WTC11 (cell line): ENCODE data around the gene MDN1. TPM values are rescaled to one million over a fixed set of nuclear protein-coding genes. Genes with fewer than 3 reads are reported as not detected.
A peak's percentile ranks its signal among the peaks of the same experiment; 100 is the strongest.

Source experiments
- ATAC-seq: fragments of 200-7000 bp; cut with Tn5 transposase; 2 replicates; pipeline ENCODE4 v1.10.0; 2021; ENCODE audit warnings: mild to moderate bottlenecking, moderate library complexity
- CTCF ChIA-PET: fragments of 300-600 bp; sonication (Branson Sonifier 250); formaldehyde crosslinking; loops from one replicate; lab custom pipeline; 2021; ENCODE audit warnings: antibody characterized with exemption; lab: Charles Lee
- POLR2A ChIA-PET: fragments of 350-600 bp; sonication (Branson Sonifier 250); formaldehyde crosslinking; loops from one replicate; lab custom pipeline; 2021; ENCODE audit warnings: antibody characterized with exemption; lab: Charles Lee
- DNase-seq: peaks from one replicate; pipeline ENCODE4 v3.0.0; 2021; ENCODE audit warnings: low spot score
- H3K27ac Mint-ChIP-seq: 2 replicates; pipeline ENCODE4 v1.8.0; 2021; ENCODE audit warnings: mixed read lengths
- H3K27me3 Mint-ChIP-seq: 2 replicates; pipeline ENCODE4 v1.8.0; 2021; ENCODE audit warnings: low read depth, mild to moderate bottlenecking, moderate library complexity, mixed read lengths
- H3K36me3 Mint-ChIP-seq: 2 replicates; pipeline ENCODE4 v1.8.0; 2021; ENCODE audit warnings: mixed read lengths
- H3K4me1 Mint-ChIP-seq: 2 replicates; pipeline ENCODE4 v1.8.0; 2022; ENCODE audit warnings: mixed read lengths
- H3K4me3 Mint-ChIP-seq: 2 replicates; pipeline ENCODE4 v1.8.0; 2021; ENCODE audit warnings: mild to moderate bottlenecking, moderate library complexity, mixed read lengths
- H3K9me3 Mint-ChIP-seq: 2 replicates; pipeline ENCODE4 v1.8.0; 2021; ENCODE audit warnings: mixed read lengths
- AR ChIP-seq: fragments of 250-450 bp; sonication (Bioruptor Pico); IDR thresholded peaks from 2 replicates; pipeline ENCODE4 v1.9.0; 2021; ENCODE audit warnings: mild to moderate bottlenecking
- CDX4 ChIP-seq: fragments of 250-450 bp; sonication (Bioruptor Pico); IDR thresholded peaks from 2 replicates; pipeline ENCODE4 v1.9.0; 2021; ENCODE audit warnings: moderate library complexity, mild to moderate bottlenecking, inconsistent platforms, borderline replicate concordance
- CREM ChIP-seq: sonication (generic); formaldehyde crosslinking; IDR thresholded peaks from 2 replicates; pipeline ENCODE4 v1.8.1; 2022; ENCODE audit warnings: mild to moderate bottlenecking, missing genetic modification reagents, moderate library complexity
- ELF4 ChIP-seq: sonication (generic); formaldehyde crosslinking; IDR thresholded peaks from 2 replicates; pipeline ENCODE4 v1.8.1; 2022; ENCODE audit warnings: low read depth, mild to moderate bottlenecking, moderate library complexity, missing genetic modification reagents
- MYBL2 ChIP-seq: sonication (generic); formaldehyde crosslinking; IDR thresholded peaks from 2 replicates; pipeline ENCODE4 v1.8.1; 2023; ENCODE audit warnings: mild to moderate bottlenecking, moderate library complexity, missing genetic modification reagents
- NFE2L1 ChIP-seq: sonication (generic); formaldehyde crosslinking; IDR thresholded peaks from 2 replicates; pipeline ENCODE4 v1.8.1; 2023; ENCODE audit warnings: missing genetic modification reagents
- NFYB ChIP-seq: sonication (generic); formaldehyde crosslinking; conservative IDR thresholded peaks from 2 replicates; pipeline ENCODE4 v1.8.0; 2022; ENCODE audit warnings: low read depth, missing genetic modification reagents
- RORB ChIP-seq: fragments of 250-450 bp; sonication (Bioruptor Pico); IDR thresholded peaks from 2 replicates; pipeline ENCODE4 v1.9.0; 2021; ENCODE audit warnings: mild to moderate bottlenecking
- TEAD1 ChIP-seq: sonication (generic); formaldehyde crosslinking; IDR thresholded peaks from 2 replicates; pipeline ENCODE4 v1.8.0; 2022; ENCODE audit warnings: mild to moderate bottlenecking, missing genetic modification reagents
- ZNF138 ChIP-seq: sonication (generic); formaldehyde crosslinking; conservative IDR thresholded peaks from 2 replicates; pipeline ENCODE4 v1.8.1; 2022; ENCODE audit warnings: mild to moderate bottlenecking, moderate library complexity, missing genetic modification reagents
- ZNF423 ChIP-seq: fragments of 250-450 bp; sonication (Bioruptor Pico); IDR thresholded peaks from 2 replicates; pipeline ENCODE4 v2.1.2; 2022; ENCODE audit warnings: mild to moderate bottlenecking, moderate library complexity
- ZNF512 ChIP-seq: sonication (generic); formaldehyde crosslinking; IDR thresholded peaks from 2 replicates; pipeline ENCODE4 v1.8.1; 2022; ENCODE audit warnings: missing genetic modification reagents, borderline replicate concordance
- ZNF671 ChIP-seq: fragments of 250-450 bp; sonication (Bioruptor Pico); IDR thresholded peaks from 2 replicates; pipeline ENCODE4 v1.8.0; 2021; ENCODE audit warnings: mild to moderate bottlenecking
- total RNA-seq: library from RNA; stranded (reverse); gene quantifications from 3 replicates; pipeline ENCODE4 v1.2.3, GENCODE V29; 2021
- TF ChIP-seq, protein P1 (sequence below): fragments of 250-450 bp; sonication (Bioruptor Pico); IDR thresholded peaks from 2 replicates; pipeline ENCODE4 v1.9.0; 2021; ENCODE audit warnings: mild to moderate bottlenecking, borderline replicate concordance
- TF ChIP-seq, protein P2 (sequence below): sonication (generic); formaldehyde crosslinking; conservative IDR thresholded peaks from 2 replicates; pipeline ENCODE4 v1.8.1; 2023; ENCODE audit warnings: mild to moderate bottlenecking, low read depth, missing genetic modification reagents, moderate library complexity
- TF ChIP-seq, protein P3 (sequence below): sonication (generic); formaldehyde crosslinking; IDR thresholded peaks from 2 replicates; pipeline ENCODE4 v1.8.1; 2022; ENCODE audit warnings: low read depth, missing genetic modification reagents, borderline replicate concordance
- TF ChIP-seq, protein P4 (sequence below): sonication (generic); formaldehyde crosslinking; IDR thresholded peaks from 2 replicates; pipeline ENCODE4 v1.8.1; 2023; ENCODE audit warnings: mild to moderate bottlenecking, missing genetic modification reagents, moderate library complexity
- TF ChIP-seq, protein P5 (sequence below): sonication (generic); formaldehyde crosslinking; IDR thresholded peaks from 2 replicates; pipeline ENCODE4 v1.8.0; 2022; ENCODE audit warnings: mild to moderate bottlenecking, missing genetic modification reagents

Gene MDN1
- total RNA-seq, 1 experiment from 2014 or later, result 195 TPM

DNA sequence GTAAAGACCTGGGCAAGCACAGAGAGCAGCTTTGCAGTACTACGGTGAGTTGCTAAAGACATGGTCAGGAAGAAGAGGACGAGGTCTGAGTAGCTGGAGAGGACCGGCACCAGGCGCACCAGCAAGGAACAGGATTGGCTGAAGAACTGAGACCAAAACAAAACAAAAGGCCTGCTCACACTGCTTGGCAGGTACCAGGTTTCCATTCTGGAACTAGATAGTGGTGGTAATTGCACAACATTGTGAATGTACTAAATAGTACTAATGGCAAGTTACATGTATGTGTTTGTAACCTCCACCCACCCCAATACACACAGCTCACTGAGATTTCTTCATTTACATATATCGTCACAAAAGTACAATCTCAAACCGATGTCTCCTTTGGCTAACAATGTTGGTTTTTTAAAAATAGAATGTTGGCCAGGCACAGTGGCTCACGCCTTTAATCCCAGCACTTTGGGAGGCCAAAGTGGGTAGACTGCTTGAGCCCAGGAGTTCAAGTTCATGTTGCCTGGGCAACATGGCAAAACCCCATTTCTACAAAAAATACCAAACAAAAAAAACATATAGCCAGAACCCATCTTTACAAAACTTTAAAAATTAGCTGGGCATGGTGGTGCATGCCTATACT is 148.5 kb downstream of the MDN1 start (continued):
- TF ChIP-seq, protein P1, sequence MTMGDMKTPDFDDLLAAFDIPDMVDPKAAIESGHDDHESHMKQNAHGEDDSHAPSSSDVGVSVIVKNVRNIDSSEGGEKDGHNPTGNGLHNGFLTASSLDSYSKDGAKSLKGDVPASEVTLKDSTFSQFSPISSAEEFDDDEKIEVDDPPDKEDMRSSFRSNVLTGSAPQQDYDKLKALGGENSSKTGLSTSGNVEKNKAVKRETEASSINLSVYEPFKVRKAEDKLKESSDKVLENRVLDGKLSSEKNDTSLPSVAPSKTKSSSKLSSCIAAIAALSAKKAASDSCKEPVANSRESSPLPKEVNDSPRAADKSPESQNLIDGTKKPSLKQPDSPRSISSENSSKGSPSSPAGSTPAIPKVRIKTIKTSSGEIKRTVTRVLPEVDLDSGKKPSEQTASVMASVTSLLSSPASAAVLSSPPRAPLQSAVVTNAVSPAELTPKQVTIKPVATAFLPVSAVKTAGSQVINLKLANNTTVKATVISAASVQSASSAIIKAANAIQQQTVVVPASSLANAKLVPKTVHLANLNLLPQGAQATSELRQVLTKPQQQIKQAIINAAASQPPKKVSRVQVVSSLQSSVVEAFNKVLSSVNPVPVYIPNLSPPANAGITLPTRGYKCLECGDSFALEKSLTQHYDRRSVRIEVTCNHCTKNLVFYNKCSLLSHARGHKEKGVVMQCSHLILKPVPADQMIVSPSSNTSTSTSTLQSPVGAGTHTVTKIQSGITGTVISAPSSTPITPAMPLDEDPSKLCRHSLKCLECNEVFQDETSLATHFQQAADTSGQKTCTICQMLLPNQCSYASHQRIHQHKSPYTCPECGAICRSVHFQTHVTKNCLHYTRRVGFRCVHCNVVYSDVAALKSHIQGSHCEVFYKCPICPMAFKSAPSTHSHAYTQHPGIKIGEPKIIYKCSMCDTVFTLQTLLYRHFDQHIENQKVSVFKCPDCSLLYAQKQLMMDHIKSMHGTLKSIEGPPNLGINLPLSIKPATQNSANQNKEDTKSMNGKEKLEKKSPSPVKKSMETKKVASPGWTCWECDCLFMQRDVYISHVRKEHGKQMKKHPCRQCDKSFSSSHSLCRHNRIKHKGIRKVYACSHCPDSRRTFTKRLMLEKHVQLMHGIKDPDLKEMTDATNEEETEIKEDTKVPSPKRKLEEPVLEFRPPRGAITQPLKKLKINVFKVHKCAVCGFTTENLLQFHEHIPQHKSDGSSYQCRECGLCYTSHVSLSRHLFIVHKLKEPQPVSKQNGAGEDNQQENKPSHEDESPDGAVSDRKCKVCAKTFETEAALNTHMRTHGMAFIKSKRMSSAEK (CRISPR knock-in tag), result no peak

DNA sequence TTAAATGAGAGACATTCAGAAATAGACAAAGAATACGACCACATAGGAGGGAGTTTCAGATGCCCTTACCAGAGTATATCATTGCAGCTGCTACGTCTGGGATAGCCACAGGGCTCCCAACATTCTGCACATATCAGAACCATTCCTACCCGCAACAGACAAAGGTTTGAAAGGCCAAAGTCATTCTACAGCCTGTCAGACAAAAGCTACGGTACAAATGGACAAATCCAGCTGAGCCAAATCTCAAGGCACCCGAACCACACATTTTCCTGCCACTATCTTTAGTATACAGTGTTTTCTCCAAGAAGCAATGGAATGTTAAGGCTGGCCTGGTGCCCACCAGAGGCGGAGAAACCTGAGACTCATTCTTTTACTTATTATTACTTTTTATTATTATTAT is 150.6 kb downstream of the MDN1 start:
- ChIA-PET POLR2A (no interaction called here), CTCF (interaction anchor here (1.1 kb wide), 1 partner anchor 9 kb away, joined by 3 read pairs; no protein-coding TSS in a partner anchor)
- DNase-seq (no peak), ATAC-seq (peak; percentile 18; the same call in 1 of the 2 replicates)
- Mint-ChIP-seq H3K36me3 (peaks cover 73% of the 10 kb centered on the region), H3K4me1 (peaks cover 47% of the 10 kb centered on the region), H3K27me3 (no peaks in the 10 kb centered on the region), H3K9me3 (no peaks in the 10 kb centered on the region), H3K27ac (peak overlapping the region; percentile 89), H3K4me3 (no peak overlapping the region)
- TF ChIP-seq ZNF423 (CRISPR knock-in tag), result no peak
- TF ChIP-seq MYBL2 (CRISPR knock-in tag), result no peak
- TF ChIP-seq, protein P2, sequence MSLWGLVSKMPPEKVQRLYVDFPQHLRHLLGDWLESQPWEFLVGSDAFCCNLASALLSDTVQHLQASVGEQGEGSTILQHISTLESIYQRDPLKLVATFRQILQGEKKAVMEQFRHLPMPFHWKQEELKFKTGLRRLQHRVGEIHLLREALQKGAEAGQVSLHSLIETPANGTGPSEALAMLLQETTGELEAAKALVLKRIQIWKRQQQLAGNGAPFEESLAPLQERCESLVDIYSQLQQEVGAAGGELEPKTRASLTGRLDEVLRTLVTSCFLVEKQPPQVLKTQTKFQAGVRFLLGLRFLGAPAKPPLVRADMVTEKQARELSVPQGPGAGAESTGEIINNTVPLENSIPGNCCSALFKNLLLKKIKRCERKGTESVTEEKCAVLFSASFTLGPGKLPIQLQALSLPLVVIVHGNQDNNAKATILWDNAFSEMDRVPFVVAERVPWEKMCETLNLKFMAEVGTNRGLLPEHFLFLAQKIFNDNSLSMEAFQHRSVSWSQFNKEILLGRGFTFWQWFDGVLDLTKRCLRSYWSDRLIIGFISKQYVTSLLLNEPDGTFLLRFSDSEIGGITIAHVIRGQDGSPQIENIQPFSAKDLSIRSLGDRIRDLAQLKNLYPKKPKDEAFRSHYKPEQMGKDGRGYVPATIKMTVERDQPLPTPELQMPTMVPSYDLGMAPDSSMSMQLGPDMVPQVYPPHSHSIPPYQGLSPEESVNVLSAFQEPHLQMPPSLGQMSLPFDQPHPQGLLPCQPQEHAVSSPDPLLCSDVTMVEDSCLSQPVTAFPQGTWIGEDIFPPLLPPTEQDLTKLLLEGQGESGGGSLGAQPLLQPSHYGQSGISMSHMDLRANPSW (CRISPR knock-in tag), result no peak
- no peak for TF ChIP-seq ZNF671 (CRISPR knock-in tag)
- TF ChIP-seq, protein P3, sequence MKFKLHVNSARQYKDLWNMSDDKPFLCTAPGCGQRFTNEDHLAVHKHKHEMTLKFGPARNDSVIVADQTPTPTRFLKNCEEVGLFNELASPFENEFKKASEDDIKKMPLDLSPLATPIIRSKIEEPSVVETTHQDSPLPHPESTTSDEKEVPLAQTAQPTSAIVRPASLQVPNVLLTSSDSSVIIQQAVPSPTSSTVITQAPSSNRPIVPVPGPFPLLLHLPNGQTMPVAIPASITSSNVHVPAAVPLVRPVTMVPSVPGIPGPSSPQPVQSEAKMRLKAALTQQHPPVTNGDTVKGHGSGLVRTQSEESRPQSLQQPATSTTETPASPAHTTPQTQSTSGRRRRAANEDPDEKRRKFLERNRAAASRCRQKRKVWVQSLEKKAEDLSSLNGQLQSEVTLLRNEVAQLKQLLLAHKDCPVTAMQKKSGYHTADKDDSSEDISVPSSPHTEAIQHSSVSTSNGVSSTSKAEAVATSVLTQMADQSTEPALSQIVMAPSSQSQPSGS (CRISPR knock-in tag), result no peak
- TF ChIP-seq, protein P4, sequence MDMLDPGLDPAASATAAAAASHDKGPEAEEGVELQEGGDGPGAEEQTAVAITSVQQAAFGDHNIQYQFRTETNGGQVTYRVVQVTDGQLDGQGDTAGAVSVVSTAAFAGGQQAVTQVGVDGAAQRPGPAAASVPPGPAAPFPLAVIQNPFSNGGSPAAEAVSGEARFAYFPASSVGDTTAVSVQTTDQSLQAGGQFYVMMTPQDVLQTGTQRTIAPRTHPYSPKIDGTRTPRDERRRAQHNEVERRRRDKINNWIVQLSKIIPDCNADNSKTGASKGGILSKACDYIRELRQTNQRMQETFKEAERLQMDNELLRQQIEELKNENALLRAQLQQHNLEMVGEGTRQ (CRISPR knock-in tag), result no peak
- TF ChIP-seq, protein P5, sequence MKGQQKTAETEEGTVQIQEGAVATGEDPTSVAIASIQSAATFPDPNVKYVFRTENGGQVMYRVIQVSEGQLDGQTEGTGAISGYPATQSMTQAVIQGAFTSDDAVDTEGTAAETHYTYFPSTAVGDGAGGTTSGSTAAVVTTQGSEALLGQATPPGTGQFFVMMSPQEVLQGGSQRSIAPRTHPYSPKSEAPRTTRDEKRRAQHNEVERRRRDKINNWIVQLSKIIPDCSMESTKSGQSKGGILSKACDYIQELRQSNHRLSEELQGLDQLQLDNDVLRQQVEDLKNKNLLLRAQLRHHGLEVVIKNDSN (CRISPR knock-in tag), result no peak
- no peak for TF ChIP-seq ZNF138 (CRISPR knock-in tag)
- no peak for TF ChIP-seq AR (CRISPR knock-in tag)
- TF ChIP-seq ZNF512 (CRISPR knock-in tag), result no peak
- no peak for TF ChIP-seq RORB (CRISPR knock-in tag)
- no peak for TF ChIP-seq CDX4 (CRISPR knock-in tag)
- no peak for TF ChIP-seq NFYB
- no peak for TF ChIP-seq CREM
- no peak for TF ChIP-seq NFE2L1
- TF ChIP-seq TEAD1 (CRISPR knock-in tag), result no peak
- no peak for TF ChIP-seq ELF4 (CRISPR knock-in tag)
